ENCODE measurements around the gene CENPP. TPM values are rescaled to one million over a fixed set of nuclear protein-coding genes. Genes with fewer than 3 reads are reported as not detected.

The CENPP gene
- total RNA-seq, 1 experiment from 2014 or later, result 8.3 TPM

GRCh38 chr9:92517046-92517445, 191.3 kb downstream of the CENPP start:
- no peaks in the 10 kb centered on the region for H3K79me2 ChIP-seq (ENCODE audit: low read length)
- DNase-seq, result no peak
- ChIA-PET POLR2A (ENCODE audit: unreplicated experiment) (no interaction called here), CTCF (no interaction called here)
- no peak for TF ChIP-seq EZH2 (IDR thresholded peaks at IDR 0.05; ENCODE audit: low read length, unreplicated experiment)
- no peak for TF ChIP-seq EZH2phosphoT487 (IDR thresholded peaks at IDR 0.05; ENCODE audit: borderline replicate concordance, low read length)
- TF ChIP-seq CTCF (conservative IDR thresholded peaks at IDR 0.05; ENCODE audit: low read depth, low read length), result no peak
- H3K27ac ChIP-seq (ENCODE audit: low read length), result no peak overlapping the region
- BruUV-seq (replicated peaks), result no TSS peak
- no peaks in the 10 kb centered on the region for H3K9me2 ChIP-seq (replicated peaks; ENCODE audit: low read length)
- no peaks in the 10 kb centered on the region for H3F3A ChIP-seq (ENCODE audit: low read length, unreplicated experiment)
- no peak overlapping the region for H3K4me3 ChIP-seq (ENCODE audit: low read length)
- H3K27me3 ChIP-seq (ENCODE audit: low read length), result no peaks in the 10 kb centered on the region
- no peaks in the 10 kb centered on the region for H3K4me1 ChIP-seq (ENCODE audit: insufficient read depth, low read length)
- H2AFZ ChIP-seq (ENCODE audit: low read length), result no peak overlapping the region
- no peak overlapping the region for H3K9ac ChIP-seq (ENCODE audit: low read length)
- no peak overlapping the region for H3K4me2 ChIP-seq (ENCODE audit: low read length)
- no peaks in the 10 kb centered on the region for H4K20me1 ChIP-seq (ENCODE audit: low read length)
- intact Hi-C loops (cut with micrococcal nuclease), result no loop called here
- ATAC-seq, result no peak
- no peaks in the 10 kb centered on the region for H3K36me3 ChIP-seq (ENCODE audit: low read depth, low read length)
- H3K9me3 ChIP-seq (ENCODE audit: low read length), result no peaks in the 10 kb centered on the region

GRCh38 chr9:92518199-92518598, 192.4 kb downstream of the CENPP start:
- Histone ChIP-seq H3K4me2 (ENCODE audit: low read length) (no peak overlapping the region), H3K79me2 (ENCODE audit: low read length) (no peaks in the 10 kb centered on the region), H3K4me1 (ENCODE audit: insufficient read depth, low read length) (no peaks in the 10 kb centered on the region), H3K4me3 (ENCODE audit: low read length) (no peak overlapping the region), H3K36me3 (ENCODE audit: low read depth, low read length) (no peaks in the 10 kb centered on the region), H2AFZ (ENCODE audit: low read length) (no peak overlapping the region), H3K27me3 (ENCODE audit: low read length) (no peaks in the 10 kb centered on the region), H3K9me2 (replicated peaks; ENCODE audit: low read length) (no peaks in the 10 kb centered on the region), H3K9ac (ENCODE audit: low read length) (no peak overlapping the region), H3K9me3 (ENCODE audit: low read length) (no peaks in the 10 kb centered on the region), H3F3A (ENCODE audit: low read length, unreplicated experiment) (no peaks in the 10 kb centered on the region), H4K20me1 (ENCODE audit: low read length) (no peaks in the 10 kb centered on the region), H3K27ac (ENCODE audit: low read length) (no peak overlapping the region)
- ATAC-seq (no peak), DNase-seq (no peak)
- ChIA-PET CTCF (no interaction called here), POLR2A (ENCODE audit: unreplicated experiment) (no interaction called here)
- intact Hi-C loops (cut with micrococcal nuclease), result no loop called here
- BruUV-seq (replicated peaks), result no TSS peak
- TF ChIP-seq EZH2 (IDR thresholded peaks at IDR 0.05; ENCODE audit: low read length, unreplicated experiment) (no peak), CTCF (conservative IDR thresholded peaks at IDR 0.05; ENCODE audit: low read depth, low read length) (no peak), EZH2phosphoT487 (IDR thresholded peaks at IDR 0.05; ENCODE audit: borderline replicate concordance, low read length) (no peak)

- CTCF ChIA-PET, result no interaction called here
- intact Hi-C loops (cut with micrococcal nuclease), result no loop called here
- H3K79me2 ChIP-seq (ENCODE audit: low read length), result no peaks in the 10 kb centered on the region
- H2AFZ ChIP-seq (ENCODE audit: low read length), result no peak overlapping the region
- H3K4me2 ChIP-seq (ENCODE audit: low read length), result no peak overlapping the region
- no peak for ATAC-seq
- no TSS peak for BruUV-seq (replicated peaks)
- H3K9me3 ChIP-seq (ENCODE audit: low read length), result no peaks in the 10 kb centered on the region
- no peaks in the 10 kb centered on the region for H3F3A ChIP-seq (ENCODE audit: low read length, unreplicated experiment)
- POLR2A ChIA-PET (ENCODE audit: unreplicated experiment), result no interaction called here
- H3K4me1 ChIP-seq (ENCODE audit: insufficient read depth, low read length), result no peaks in the 10 kb centered on the region
- no peaks in the 10 kb centered on the region for H3K9me2 ChIP-seq (replicated peaks; ENCODE audit: low read length)
- H3K27ac ChIP-seq (ENCODE audit: low read length), result no peak overlapping the region
- no peak overlapping the region for H3K9ac ChIP-seq (ENCODE audit: low read length)
- no peaks in the 10 kb centered on the region for H3K27me3 ChIP-seq (ENCODE audit: low read length)
- DNase-seq, result no peak
- no peaks in the 10 kb centered on the region for H4K20me1 ChIP-seq (ENCODE audit: low read length)
- TF ChIP-seq CTCF (conservative IDR thresholded peaks at IDR 0.05; ENCODE audit: low read depth, low read length) (no peak), EZH2phosphoT487 (IDR thresholded peaks at IDR 0.05; ENCODE audit: borderline replicate concordance, low read length) (no peak)
- H3K36me3 ChIP-seq (ENCODE audit: low read depth, low read length), result no peaks in the 10 kb centered on the region
- H3K4me3 ChIP-seq (ENCODE audit: low read length), result no peak overlapping the region
These were observed 195.1 kb downstream of the CENPP start for GRCh38 chr9:92520837-92521236.

Measured in PC-3 (cell line).